K562 (cell line): Measurements from ENCODE around the gene PARD6A. TPM values are rescaled to one million over a fixed set of nuclear protein-coding genes. Genes with fewer than 3 reads are reported as not detected.
A peak's percentile ranks its signal among the peaks of the same experiment; 100 is the strongest.

Experiments
- ARID3B ChIP-seq: fragments of 250-450 bp; sonication (Bioruptor Pico); IDR thresholded peaks from 2 replicates; pipeline ENCODE4 v1.4.0; 2020; ENCODE audit warnings: borderline replicate concordance
- ATF1 ChIP-seq, 2 experiments: fragments of 450-650 bp in 1 of 2; IDR thresholded peaks; 2 replicates each; pipeline ENCODE4 v1.6.1; 2016; ENCODE audit warnings: missing compliant biosample characterization in 1 of 2, missing genetic modification characterization in 1 of 2
- ATF2 ChIP-seq: sonication (generic); formaldehyde crosslinking; IDR thresholded peaks from 2 replicates; pipeline ENCODE4 v1.8.1; 2022; ENCODE audit warnings: missing genetic modification reagents
- ETV6 ChIP-seq, 3 experiments: fragments of 150-350 bp in 1 of 3; sonication (generic) in 1 of 3; formaldehyde crosslinking in 1 of 3; IDR thresholded peaks; 2 replicates each; pipeline versions ENCODE4 v1.6.1 to v1.8.0; 2014 to 2022; ENCODE audit warnings: borderline replicate concordance in 2 of 3, low read depth in 2 of 3, antibody characterized with exemption in 1 of 3, low read length in 1 of 3, mild to moderate bottlenecking in 1 of 3, missing genetic modification reagents in 1 of 3
- MAZ ChIP-seq, 2 experiments: fragments of 450-650 bp in 1 of 2; sonication (generic) in 1 of 2; formaldehyde crosslinking; IDR thresholded peaks in 1 of 2; conservative IDR thresholded peaks in 1 of 2; 2 replicates each; pipeline versions ENCODE4 v1.4.0 to v1.5.0; 2020; ENCODE audit warnings: mild to moderate bottlenecking in 1 of 2, missing genetic modification reagents in 1 of 2
- MBD2 ChIP-seq: sonication (generic); IDR thresholded peaks from 2 replicates; pipeline ENCODE4 v1.6.1; 2016; ENCODE audit warnings: low read depth, borderline replicate concordance
- MTA2 ChIP-seq: fragments of 450-650 bp; IDR thresholded peaks from 2 replicates; pipeline ENCODE4 v1.6.1; 2016; ENCODE audit warnings: low read depth
- MTA3 ChIP-seq: fragments of 450-650 bp; formaldehyde crosslinking; IDR thresholded peaks from 2 replicates; pipeline ENCODE4 v1.6.1; 2017; ENCODE audit warnings: mild to moderate bottlenecking, borderline replicate concordance
- NONO ChIP-seq, 2 experiments: fragments of 200-400 bp in 1 of 2; fragments of 450-650 bp in 1 of 2; formaldehyde crosslinking in 1 of 2; IDR thresholded peaks; 2 replicates each; pipeline ENCODE4 v1.6.1; 2017; ENCODE audit warnings: low read depth in 2 of 2, mild to moderate bottlenecking in 2 of 2, moderate library complexity in 2 of 2, low read length in 1 of 2
- NR2C1 ChIP-seq, 2 experiments: fragments of 450-650 bp; IDR thresholded peaks; 2 replicates each; pipeline ENCODE4 v1.6.1; 2017; ENCODE audit warnings: mild to moderate bottlenecking in 2 of 2, antibody characterized with exemption in 1 of 2, inconsistent platforms in 1 of 2, missing compliant biosample characterization in 1 of 2, missing genetic modification characterization in 1 of 2
- PCBP1 ChIP-seq: fragments of 200-400 bp; formaldehyde crosslinking; IDR thresholded peaks from 2 replicates; pipeline ENCODE4 v1.6.1; 2018; ENCODE audit warnings: mild to moderate bottlenecking, low read depth, low read length; ENCODE audit not compliant: poor library complexity, severe bottlenecking
- RBFOX2 ChIP-seq: fragments of 200-400 bp; formaldehyde crosslinking; IDR thresholded peaks from 2 replicates; pipeline ENCODE4 v1.6.1; 2017; ENCODE audit warnings: low read depth, mild to moderate bottlenecking, low read length, moderate library complexity
- SIN3B ChIP-seq: fragments of 450-650 bp; IDR thresholded peaks from 2 replicates; pipeline ENCODE4 v1.6.1; 2017; ENCODE audit warnings: low read depth, mild to moderate bottlenecking, moderate library complexity
- TEAD1 ChIP-seq, 2 experiments: fragments of 450-650 bp in 1 of 2; sonication (generic) in 1 of 2; formaldehyde crosslinking; IDR thresholded peaks; 2 replicates each; pipeline versions ENCODE4 v1.4.0 to v1.8.0; 2020 to 2022; ENCODE audit warnings: mild to moderate bottlenecking in 2 of 2, missing genetic modification reagents in 1 of 2
- TFAP4 ChIP-seq: sonication (generic); formaldehyde crosslinking; IDR thresholded peaks from 2 replicates; pipeline ENCODE4 v1.8.0; 2022; ENCODE audit warnings: missing genetic modification reagents, mild to moderate bottlenecking, moderate library complexity, borderline replicate concordance
- ZBTB7A ChIP-seq: IDR thresholded peaks from 2 replicates; pipeline ENCODE4 v1.6.1; 2011; ENCODE audit warnings: low read depth, mild to moderate bottlenecking, low read length, moderate library complexity, borderline replicate concordance; ENCODE audit not compliant: control insufficient read depth
- ZBTB9 ChIP-seq: fragments of 450-650 bp; formaldehyde crosslinking; IDR thresholded peaks from 2 replicates; pipeline ENCODE4 v1.4.0; 2020; ENCODE audit warnings: mild to moderate bottlenecking, moderate library complexity
- ZC3H11A ChIP-seq: IDR thresholded peaks from 2 replicates; pipeline ENCODE4 v1.6.1; 2012; ENCODE audit warnings: low read depth, low read length, improper control_type of control experiment
- ZNF165 ChIP-seq: fragments of 250-450 bp; sonication (Bioruptor Pico); IDR thresholded peaks from 2 replicates; pipeline ENCODE4 v1.4.0; 2020; ENCODE audit warnings: borderline replicate concordance
- polyA plus RNA-seq, 8 experiments: library from polyadenylated mRNA; depleted of rRNA in 4 of 8; stranded (reverse) in 5 of 8; unstranded in 3 of 8; fragments of >200 nt; fragmentation: Nextera tagmentation in 2 of 8; fragmentation: Illumina TruSeq in 1 of 8; extraction: Ambion mirVana in 2 of 8; extraction: Trizol in 1 of 8; gene quantifications; 2 replicates each; pipeline versions ENCODE4 v1.2.1 to v1.2.3, GENCODE V29; 2011 to 2014; ENCODE audit warnings: inconsistent platforms in 1 of 8, missing spikeins in 1 of 8
- total RNA-seq, 7 experiments: library from RNA; depleted of rRNA in 6 of 7; stranded (reverse); fragments of >200 nt in 6 of 7; fragmentation: Illumina TruSeq in 2 of 7; extraction: Trizol in 2 of 7; gene quantifications; 2 replicates each; pipeline versions ENCODE4 v1.2.1 to v1.2.3, GENCODE V29; 2011 to 2021; ENCODE audit warnings: low replicate concordance in 1 of 7

PARD6A gene
- total and polyA plus RNA-seq, 9 of the 15 experiments (the other 6 are each of a cell fraction or from before 2014, with no cell fraction given), result 0.04 to 2.0 (median 0.44) TPM

- peak; percentile 46 for TF ChIP-seq PCBP1
- peak; percentile 27; the same call in 1 of the 2 replicates for TF ChIP-seq ZBTB9
- no peak for TF ChIP-seq ETV6 (IDR thresholded peaks at IDR 0.05; ENCODE audit: borderline replicate concordance in 1 of 2, low read depth in 2 of 2, low read length in 1 of 2)
- no peak for TF ChIP-seq ETV6 (CRISPR knock-in tag; IDR thresholded peaks at IDR 0.05; ENCODE audit: borderline replicate concordance)
- TF ChIP-seq MTA3, result peak; percentile 21; the same call in 1 of the 2 replicates
- TF ChIP-seq TFAP4 (CRISPR knock-in tag), result peak; percentile 57; the same call in 1 of the 2 replicates
- TF ChIP-seq MBD2, result peak; percentile 64; the same call in 1 of the 2 replicates
- no peak for TF ChIP-seq ATF1 (CRISPR knock-in tag; IDR thresholded peaks at IDR 0.05)
- peak; percentile 47; the same call in 1 of the 2 replicates for TF ChIP-seq ATF1 (tag; IDR thresholded peaks at IDR 0.05)
- TF ChIP-seq ARID3B, result 0 out of 2 replicates have a peak, but pooled peaks have one; percentile 73
- 0 out of 2 replicates have a peak, but pooled peaks have one; percentile 30 for TF ChIP-seq SIN3B
- TF ChIP-seq ZC3H11A, result no peak
- no peak for TF ChIP-seq NONO (IDR thresholded peaks at IDR 0.05; ENCODE audit: low read depth in 2 of 2, low read length in 1 of 2)
- TF ChIP-seq NR2C1 (IDR thresholded peaks at IDR 0.05), result peak; percentile 98
- TF ChIP-seq NR2C1 (tag; IDR thresholded peaks at IDR 0.05), result peak; percentile 99
- no peak for TF ChIP-seq ATF2 (CRISPR knock-in tag)
- peak; percentile 61; the same call in 1 of the 2 replicates for TF ChIP-seq MTA2
- TF ChIP-seq RBFOX2, result peak; percentile 69
- peak; percentile 95 for TF ChIP-seq ZBTB7A
- 0 out of 2 replicates have a peak, but pooled peaks have one; percentile 16 for TF ChIP-seq ZNF165 (CRISPR knock-in tag)
- peak; percentile 41 to 60; a peak in 3 of 4 replicates for TF ChIP-seq MAZ (CRISPR knock-in tag; conservative IDR thresholded peaks at IDR 0.05 in 1 of 2, IDR thresholded peaks at IDR 0.05 in 1 of 2)
- 0 out of 4 replicates have a peak, but pooled peaks of 1 of the 2 experiments have one; percentile 26 for TF ChIP-seq TEAD1 (CRISPR knock-in tag; IDR thresholded peaks at IDR 0.05)
These were observed 6.0 kb downstream of the PARD6A start, which contains the start of the genes C16orf86 and ENKD1 (continued) for GRCh38 chr16:67666559-67667452.
